ENCODE results near the gene TSPAN33. TPM values are rescaled to one million over a fixed set of nuclear protein-coding genes. Genes with fewer than 3 reads are reported as not detected.
A peak's percentile ranks its signal among the peaks of the same experiment; 100 is the strongest.

Gene TSPAN33
- total and polyA plus RNA-seq, 9 of the 15 experiments (the other 6 are each of a cell fraction or from before 2014, with no cell fraction given) = 0.03 to 1.5 (median 0.23) TPM; not detected in 2

DNA sequence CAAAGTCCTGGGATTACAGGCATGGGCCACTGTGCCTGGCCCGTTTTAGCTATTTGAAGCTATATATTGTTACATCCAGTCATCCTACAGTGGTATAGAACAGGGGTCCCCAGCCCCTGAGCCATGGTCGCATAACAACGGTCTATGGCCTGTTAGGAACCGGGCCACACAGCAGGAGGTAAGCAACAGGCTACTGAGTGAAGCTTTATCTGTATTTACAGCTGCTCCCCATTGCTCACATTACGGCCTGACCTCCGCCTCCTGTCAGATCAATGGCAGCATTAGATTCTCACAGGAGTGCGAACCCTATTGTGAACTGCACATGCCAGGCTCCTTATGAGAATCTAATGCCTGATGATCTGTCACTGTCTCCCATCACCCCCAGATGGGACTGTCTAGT is 26.3 kb upstream of the TSPAN33 start:
- no peaks in the 10 kb centered on the region for H3K79me2 ChIP-seq (ENCODE audit: control insufficient read depth, insufficient read depth, low read length)
- H4K20me1 ChIP-seq (replicated peaks; ENCODE audit: control insufficient read depth, insufficient read depth, low read length) = no peaks in the 10 kb centered on the region
- H3K9ac ChIP-seq (ENCODE audit: insufficient read depth in 1 of 2, low read depth in 2 of 2, low read length in 2 of 2) = no peak overlapping the region
- no peak overlapping the region for H3K4me2 ChIP-seq (ENCODE audit: insufficient read depth, low read length)
- no TSS peak for BruUV-seq (replicated peaks)
- H2AFZ ChIP-seq (ENCODE audit: low read depth, low read length) = no peak overlapping the region
- H3K9me3 ChIP-seq (replicated peaks; ENCODE audit: control insufficient read depth, insufficient read depth, low read depth, low read length) = peaks cover 7% of the 10 kb centered on the region
- ChIA-PET CTCF (ENCODE audit: low intra/inter-chr PET ratio) (no interaction called here), POLR2A (interaction anchor here (0.8 kb wide), 1 partner anchor 187 kb away, joined by 3 read pairs; no protein-coding TSS in a partner anchor)
- H3K27ac ChIP-seq (ENCODE audit: extremely low read depth, low read depth, low read length) = no peak overlapping the region
- 3% methylated on average over 7 of the region's 7 CpGs for WGBS (ENCODE audit: insufficient coverage, low coverage, missing lambda C conversion rate)
- in situ Hi-C loops (cut with MboI) (no loop called here), intact Hi-C loops (cut with micrococcal nuclease) (no loop called here)
- ATAC-seq (peak; percentile 56), FAIRE-seq (no peak), DNase-seq (ENCODE audit: extremely low read depth in 1 of 4, low spot score in 3 of 4) (peak in 1 of 4 experiments; percentile 43)
- H3K4me3 ChIP-seq = no peak overlapping the region
- no peaks in the 10 kb centered on the region for H3K36me3 ChIP-seq (ENCODE audit: control insufficient read depth, insufficient read depth, low read length)
- H3K4me1 ChIP-seq (replicated peaks in 1 of 2; ENCODE audit: control insufficient read depth in 2 of 2, insufficient read depth in 2 of 2, low read length in 2 of 2) = no peaks in the 10 kb centered on the region
- peaks cover 0 to 6% of the 10 kb centered on the region in 2 experiments; a peak in 3 of 5 replicates for H3K27me3 ChIP-seq (ENCODE audit: control insufficient read depth in 2 of 2, insufficient read depth in 2 of 2, low read length in 2 of 2)
- no peaks in the 10 kb centered on the region for H3K9me1 ChIP-seq (ENCODE audit: control insufficient read depth, insufficient read depth, low read length)
- TF ChIP-seq CBFA2T3 (IDR thresholded peaks at IDR 0.05) (peak; percentile 72), PHB2 (IDR thresholded peaks at IDR 0.05; ENCODE audit: low read depth) (no peak), CHCHD3 (CRISPR knock-in tag; IDR thresholded peaks at IDR 0.05) (no peak), DACH1 (IDR thresholded peaks at IDR 0.05; ENCODE audit: partially characterized antibody) (peak; percentile 19), CBFA2T2 (conservative IDR thresholded peaks at IDR 0.05) (peak; percentile 44), TEAD4 (IDR thresholded peaks at IDR 0.05; ENCODE audit: low read length) (peak; percentile 22; the same call in 1 of the 2 replicates), TEAD4 (CRISPR knock-in tag; IDR thresholded peaks at IDR 0.05; ENCODE audit: borderline replicate concordance) (no peak), MYBL2 (IDR thresholded peaks at IDR 0.05; ENCODE audit: low read depth) (no peak), MYBL2 (CRISPR knock-in tag; IDR thresholded peaks at IDR 0.05; ENCODE audit: borderline replicate concordance) (no peak), TCF3 (CRISPR knock-in tag; IDR thresholded peaks at IDR 0.05) (peak; percentile 39; the same call in 1 of the 2 replicates), MEIS2 (IDR thresholded peaks at IDR 0.05; ENCODE audit: partially characterized antibody) (peak; percentile 13), THRAP3 (IDR thresholded peaks at IDR 0.05; ENCODE audit: borderline replicate concordance) (no peak), BMI1 (IDR thresholded peaks at IDR 0.05; ENCODE audit: low read length) (no peak), TRIM24 (IDR thresholded peaks at IDR 0.05) (peak in 1 of 2 experiments; percentile 20; a peak in 1 of 4 replicates), FOXK2 (conservative IDR thresholded peaks at IDR 0.05 in 1 of 2, IDR thresholded peaks at IDR 0.05 in 1 of 2; ENCODE audit: low read depth in 2 of 2) (no peak)
- TF ChIP-seq, protein P1, sequence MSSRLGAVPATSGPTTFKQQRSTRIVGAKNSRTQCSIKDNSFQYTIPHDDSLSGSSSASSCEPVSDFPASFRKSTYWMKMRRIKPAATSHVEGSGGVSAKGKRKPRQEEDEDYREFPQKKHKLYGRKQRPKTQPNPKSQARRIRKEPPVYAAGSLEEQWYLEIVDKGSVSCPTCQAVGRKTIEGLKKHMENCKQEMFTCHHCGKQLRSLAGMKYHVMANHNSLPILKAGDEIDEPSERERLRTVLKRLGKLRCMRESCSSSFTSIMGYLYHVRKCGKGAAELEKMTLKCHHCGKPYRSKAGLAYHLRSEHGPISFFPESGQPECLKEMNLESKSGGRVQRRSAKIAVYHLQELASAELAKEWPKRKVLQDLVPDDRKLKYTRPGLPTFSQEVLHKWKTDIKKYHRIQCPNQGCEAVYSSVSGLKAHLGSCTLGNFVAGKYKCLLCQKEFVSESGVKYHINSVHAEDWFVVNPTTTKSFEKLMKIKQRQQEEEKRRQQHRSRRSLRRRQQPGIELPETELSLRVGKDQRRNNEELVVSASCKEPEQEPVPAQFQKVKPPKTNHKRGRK (tag; IDR thresholded peaks at IDR 0.05) = no peak
- TF ChIP-seq, protein P2, sequence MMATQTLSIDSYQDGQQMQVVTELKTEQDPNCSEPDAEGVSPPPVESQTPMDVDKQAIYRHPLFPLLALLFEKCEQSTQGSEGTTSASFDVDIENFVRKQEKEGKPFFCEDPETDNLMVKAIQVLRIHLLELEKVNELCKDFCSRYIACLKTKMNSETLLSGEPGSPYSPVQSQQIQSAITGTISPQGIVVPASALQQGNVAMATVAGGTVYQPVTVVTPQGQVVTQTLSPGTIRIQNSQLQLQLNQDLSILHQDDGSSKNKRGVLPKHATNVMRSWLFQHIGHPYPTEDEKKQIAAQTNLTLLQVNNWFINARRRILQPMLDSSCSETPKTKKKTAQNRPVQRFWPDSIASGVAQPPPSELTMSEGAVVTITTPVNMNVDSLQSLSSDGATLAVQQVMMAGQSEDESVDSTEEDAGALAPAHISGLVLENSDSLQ (IDR thresholded peaks at IDR 0.05) = 0 out of 2 replicates have a peak, but pooled peaks have one; percentile 9
- TF ChIP-seq, protein P3, sequence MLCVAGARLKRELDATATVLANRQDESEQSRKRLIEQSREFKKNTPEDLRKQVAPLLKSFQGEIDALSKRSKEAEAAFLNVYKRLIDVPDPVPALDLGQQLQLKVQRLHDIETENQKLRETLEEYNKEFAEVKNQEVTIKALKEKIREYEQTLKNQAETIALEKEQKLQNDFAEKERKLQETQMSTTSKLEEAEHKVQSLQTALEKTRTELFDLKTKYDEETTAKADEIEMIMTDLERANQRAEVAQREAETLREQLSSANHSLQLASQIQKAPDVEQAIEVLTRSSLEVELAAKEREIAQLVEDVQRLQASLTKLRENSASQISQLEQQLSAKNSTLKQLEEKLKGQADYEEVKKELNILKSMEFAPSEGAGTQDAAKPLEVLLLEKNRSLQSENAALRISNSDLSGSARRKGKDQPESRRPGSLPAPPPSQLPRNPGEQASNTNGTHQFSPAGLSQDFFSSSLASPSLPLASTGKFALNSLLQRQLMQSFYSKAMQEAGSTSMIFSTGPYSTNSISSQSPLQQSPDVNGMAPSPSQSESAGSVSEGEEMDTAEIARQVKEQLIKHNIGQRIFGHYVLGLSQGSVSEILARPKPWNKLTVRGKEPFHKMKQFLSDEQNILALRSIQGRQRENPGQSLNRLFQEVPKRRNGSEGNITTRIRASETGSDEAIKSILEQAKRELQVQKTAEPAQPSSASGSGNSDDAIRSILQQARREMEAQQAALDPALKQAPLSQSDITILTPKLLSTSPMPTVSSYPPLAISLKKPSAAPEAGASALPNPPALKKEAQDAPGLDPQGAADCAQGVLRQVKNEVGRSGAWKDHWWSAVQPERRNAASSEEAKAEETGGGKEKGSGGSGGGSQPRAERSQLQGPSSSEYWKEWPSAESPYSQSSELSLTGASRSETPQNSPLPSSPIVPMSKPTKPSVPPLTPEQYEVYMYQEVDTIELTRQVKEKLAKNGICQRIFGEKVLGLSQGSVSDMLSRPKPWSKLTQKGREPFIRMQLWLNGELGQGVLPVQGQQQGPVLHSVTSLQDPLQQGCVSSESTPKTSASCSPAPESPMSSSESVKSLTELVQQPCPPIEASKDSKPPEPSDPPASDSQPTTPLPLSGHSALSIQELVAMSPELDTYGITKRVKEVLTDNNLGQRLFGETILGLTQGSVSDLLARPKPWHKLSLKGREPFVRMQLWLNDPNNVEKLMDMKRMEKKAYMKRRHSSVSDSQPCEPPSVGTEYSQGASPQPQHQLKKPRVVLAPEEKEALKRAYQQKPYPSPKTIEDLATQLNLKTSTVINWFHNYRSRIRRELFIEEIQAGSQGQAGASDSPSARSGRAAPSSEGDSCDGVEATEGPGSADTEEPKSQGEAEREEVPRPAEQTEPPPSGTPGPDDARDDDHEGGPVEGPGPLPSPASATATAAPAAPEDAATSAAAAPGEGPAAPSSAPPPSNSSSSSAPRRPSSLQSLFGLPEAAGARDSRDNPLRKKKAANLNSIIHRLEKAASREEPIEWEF (CRISPR knock-in tag; IDR thresholded peaks at IDR 0.05) = no peak

Measured in K562 (cell line).